HepG2 (cell line): ENCODE data around the gene CCDC77. TPM values are rescaled to one million over a fixed set of nuclear protein-coding genes. Genes with fewer than 3 reads are reported as not detected.

Experiments used
- ATAC-seq: fragments of 200-7000 bp; cut with Tn5 transposase; 3 replicates; pipeline ENCODE4 v1.9.1; 2020; ENCODE audit warnings: mild to moderate bottlenecking, moderate library complexity
- BruUV-seq: library from RNA; stranded (reverse); fragments of 400-500 nt; replicated peaks from 2 replicates; lab custom pipeline; 2021; lab: Mats Ljungman, UMichigan
- CTCF ChIA-PET: fragments of 300-600 bp; formaldehyde crosslinking; extraction: SDS; loops from one replicate; lab custom pipeline; 2021; ENCODE audit warnings: low total read pairs, inconsistent platforms, low intra/inter-chr PET ratio; lab: Yijun Ruan, JAX
- POLR2A ChIA-PET: fragments of 350-600 bp; sonication (Branson Sonifier 250); formaldehyde crosslinking; loops from one replicate; lab custom pipeline; 2020; ENCODE audit warnings: antibody characterized with exemption, inconsistent platforms; lab: Yijun Ruan, JAX
- DNase-seq: peaks from one replicate; pipeline ENCODE4 v3.0.0-alpha.2; 2015; ENCODE audit warnings: low spot score
- FAIRE-seq: peaks from 3 replicates; lab custom pipeline; 2011; peaks lifted over from hg19 to GRCh38; lab: Jason Lieb, UNC
- H2AFZ ChIP-seq: one replicate; pipeline ENCODE4 v1.6.1; 2011; ENCODE audit warnings: low read length, inconsistent platforms
- H3K27ac ChIP-seq: fragments of 300-600 bp; 3 replicates; pipeline ENCODE4 v1.8.0; 2011; ENCODE audit warnings: mixed run types, mild to moderate bottlenecking, mixed read lengths, low read length, inconsistent platforms; ENCODE audit not compliant: insufficient read depth; ENCODE audit errors: extremely low read length
- H3K27me3 ChIP-seq, 2 experiments: fragments of 200-600 bp in 1 of 2; 2 replicates in 1 of 2; 3 replicates in 1 of 2; pipeline versions ENCODE4 v1.6.0 to v1.8.0; 2011; ENCODE audit warnings: low read length in 2 of 2, mild to moderate bottlenecking in 2 of 2, moderate library complexity in 2 of 2, inconsistent platforms in 1 of 2; ENCODE audit not compliant: insufficient read depth in 2 of 2, control insufficient read depth in 1 of 2
- H3K36me3 ChIP-seq, 2 experiments: fragments of 200-600 bp in 1 of 2; replicated peaks in 1 of 2; 2 replicates in 1 of 2; 3 replicates in 1 of 2; pipeline versions ENCODE4 v1.5.1 to v1.8.0; 2011; ENCODE audit warnings: low read length in 2 of 2, inconsistent platforms in 1 of 2; ENCODE audit not compliant: insufficient read depth in 2 of 2, control insufficient read depth in 1 of 2
- H3K4me1 ChIP-seq: 2 replicates; pipeline ENCODE4 v1.5.1; 2012; ENCODE audit warnings: low read length, inconsistent platforms; ENCODE audit not compliant: insufficient read depth
- H3K4me2 ChIP-seq: 2 replicates; pipeline ENCODE4 v1.6.0; 2011; ENCODE audit warnings: low read depth, low read length, inconsistent platforms
- H3K4me3 ChIP-seq, 3 experiments: fragments of 200-600 bp in 1 of 3; sonication (generic), shearing (Covaris generic) in 1 of 3; replicated peaks in 1 of 3; 2 replicates each; pipeline ENCODE4 v1.5.1; 2011 to 2016; ENCODE audit warnings: low read length in 3 of 3, inconsistent platforms in 2 of 3, low read depth in 2 of 3, mild to moderate bottlenecking in 2 of 3, control low read depth in 1 of 3, mixed read lengths in 1 of 3; ENCODE audit not compliant: insufficient read depth in 1 of 3
- H3K79me2 ChIP-seq: one replicate; pipeline ENCODE4 v1.6.1; 2011; ENCODE audit warnings: low read length, inconsistent platforms; ENCODE audit not compliant: insufficient read depth
- H3K9ac ChIP-seq: 2 replicates; pipeline ENCODE4 v1.6.0; 2011; ENCODE audit warnings: mild to moderate bottlenecking, low read depth, low read length, inconsistent platforms; ENCODE audit not compliant: insufficient read depth
- H3K9me3 ChIP-seq: 2 replicates; pipeline ENCODE4 v1.5.1; 2012; ENCODE audit warnings: mild to moderate bottlenecking, low read length
- H4K20me1 ChIP-seq: 2 replicates; pipeline ENCODE4 v1.6.0; 2011; ENCODE audit warnings: inconsistent platforms, mild to moderate bottlenecking, low read length, moderate library complexity; ENCODE audit not compliant: insufficient read depth
- AHR ChIP-seq: IDR thresholded peaks from 2 replicates; pipeline ENCODE4 v1.6.1; 2018; ENCODE audit warnings: missing genetic modification reagents, missing compliant biosample characterization
- ARID2 ChIP-seq: sonication (generic); formaldehyde crosslinking; IDR thresholded peaks from 2 replicates; pipeline ENCODE4 v1.8.1; 2022; ENCODE audit warnings: mild to moderate bottlenecking, missing genetic modification reagents, borderline replicate concordance
- BHLHE40 ChIP-seq: IDR thresholded peaks from 2 replicates; pipeline ENCODE4 v1.6.1; 2011; ENCODE audit warnings: low read length, improper control_type of control experiment
- FOSL1 ChIP-seq: sonication (generic); formaldehyde crosslinking; IDR thresholded peaks from 2 replicates; pipeline ENCODE4 v1.9.0; 2021; ENCODE audit warnings: missing genetic modification reagents, borderline replicate concordance
- HNF4A ChIP-seq: sonication (generic); formaldehyde crosslinking; IDR thresholded peaks from 2 replicates; pipeline ENCODE4 v1.4.0; 2020; ENCODE audit warnings: missing genetic modification reagents
- HNF4G ChIP-seq, 2 experiments: sonication (generic) in 1 of 2; formaldehyde crosslinking in 1 of 2; IDR thresholded peaks; 2 replicates each; pipeline versions ENCODE4 v1.4.0 to v1.6.1; 2011 to 2020; ENCODE audit warnings: borderline replicate concordance in 2 of 2, low read depth in 2 of 2, mild to moderate bottlenecking in 2 of 2, low read length in 1 of 2, missing genetic modification reagents in 1 of 2, moderate library complexity in 1 of 2
- HOXA3 ChIP-seq: sonication (generic); formaldehyde crosslinking; IDR thresholded peaks from 2 replicates; pipeline ENCODE4 v1.5.0; 2020; ENCODE audit warnings: missing genetic modification reagents
- MYC ChIP-seq: sonication (generic); formaldehyde crosslinking; IDR thresholded peaks from 2 replicates; pipeline ENCODE4 v1.9.0; 2021; ENCODE audit warnings: missing genetic modification reagents, borderline replicate concordance
- MYPOP ChIP-seq: sonication (generic); formaldehyde crosslinking; IDR thresholded peaks from 2 replicates; pipeline ENCODE4 v1.8.1; 2023; ENCODE audit warnings: mild to moderate bottlenecking, moderate library complexity, missing genetic modification reagents
- NR1H2 ChIP-seq: sonication (generic); formaldehyde crosslinking; IDR thresholded peaks from 2 replicates; pipeline ENCODE4 v1.8.1; 2022; ENCODE audit warnings: low read depth, missing genetic modification reagents, borderline replicate concordance
- REPIN1 ChIP-seq: sonication (generic); formaldehyde crosslinking; IDR thresholded peaks from 2 replicates; pipeline ENCODE4 v1.8.0; 2022; ENCODE audit warnings: missing genetic modification reagents, low read depth, mild to moderate bottlenecking, borderline replicate concordance
- SALL1 ChIP-seq: sonication (generic); formaldehyde crosslinking; IDR thresholded peaks from 2 replicates; pipeline ENCODE4 v1.8.0; 2022; ENCODE audit warnings: mild to moderate bottlenecking, missing genetic modification reagents
- ZNF891 ChIP-seq: sonication (generic); formaldehyde crosslinking; IDR thresholded peaks from 2 replicates; pipeline ENCODE4 v1.5.0; 2020; ENCODE audit warnings: mild to moderate bottlenecking, missing genetic modification reagents
- WGBS: methylation state at CpG from one replicate; pipeline ENCODE4 v1.1.6; 2017; ENCODE audit warnings: low lambda C conversion rate; 5-methylcytosine and 5-hydroxymethylcytosine counted together
- in situ Hi-C: cut with HindIII; loops from 2 replicates; pipeline ENCODE4 v1.10.0; 2017; ENCODE audit warnings: low pct_unique_long_range_greater_than_20kb; ENCODE audit not compliant: extremely low pct_ligation_motif_present
- intact Hi-C: fragments of 100-400 bp; cut with micrococcal nuclease; formaldehyde crosslinking; loops from one replicate; pipeline ENCODE4 v1.10.0; 2022; ENCODE audit not compliant: unreplicated experiment
- polyA plus RNA-seq, 8 experiments: library from polyadenylated mRNA; depleted of rRNA in 3 of 8; stranded (reverse) in 7 of 8; unstranded in 1 of 8; fragments of >200 nt; fragmentation: Illumina TruSeq in 4 of 8; extraction: Trizol in 4 of 8; gene quantifications; 2 replicates each; pipeline versions ENCODE4 v1.2.1 to v1.2.3, GENCODE V29; 2011 to 2016; ENCODE audit warnings: low read depth in 4 of 8, missing spikeins in 1 of 8, mixed read lengths in 1 of 8; ENCODE audit not compliant: insufficient read depth in 1 of 8
- total RNA-seq, 5 experiments: library from RNA; depleted of rRNA; stranded (reverse); fragments of >200 nt; fragmentation: Illumina TruSeq; extraction: Trizol; gene quantifications; 2 replicates each; pipeline ENCODE4 v1.2.3, GENCODE V29; 2016; ENCODE audit warnings: low read depth in 1 of 5
- TF ChIP-seq, protein P1 (sequence below): sonication (generic); formaldehyde crosslinking; IDR thresholded peaks from 2 replicates; pipeline ENCODE4 v1.4.0; 2020; ENCODE audit warnings: missing genetic modification reagents
- TF ChIP-seq, protein P2 (sequence below): sonication (generic); formaldehyde crosslinking; IDR thresholded peaks from 2 replicates; pipeline ENCODE4 v1.4.0; 2020; ENCODE audit warnings: missing genetic modification reagents
- TF ChIP-seq, protein P3 (sequence below): IDR thresholded peaks from 2 replicates; pipeline ENCODE4 v1.6.1; 2012; ENCODE audit warnings: inconsistent platforms
- TF ChIP-seq, protein P4 (sequence below): IDR thresholded peaks from 2 replicates; pipeline ENCODE4 v1.6.1; 2016; ENCODE audit warnings: missing compliant biosample characterization, missing genetic modification reagents, borderline replicate concordance

CCDC77 gene
- total and polyA plus RNA-seq, 2 of the 13 experiments (the other 11 are each of a cell fraction or from before 2014, with no cell fraction given) = 6.4 to 16.4 TPM

- ATAC-seq (peak; percentile 22; the same call in 2 of the 3 replicates), DNase-seq (peak; percentile 5), FAIRE-seq (no peak)
- BruUV-seq = TSS peak; percentile 44
- TF ChIP-seq NR1H2 (CRISPR knock-in tag) (no peak), BHLHE40 (peak; percentile 57; the same call in 1 of the 2 replicates), SALL1 (peak; percentile 48; the same call in 1 of the 2 replicates), FOSL1 (CRISPR knock-in tag) (no peak), REPIN1 (CRISPR knock-in tag) (0 out of 2 replicates have a peak, but pooled peaks have one; percentile 44), HOXA3 (CRISPR knock-in tag) (peak; percentile 18; the same call in 1 of the 2 replicates), HNF4G (IDR thresholded peaks at IDR 0.05; ENCODE audit: borderline replicate concordance, low read depth, low read length) (0 out of 2 replicates have a peak, but pooled peaks have one; percentile 11), HNF4G (CRISPR knock-in tag; IDR thresholded peaks at IDR 0.05; ENCODE audit: borderline replicate concordance, low read depth) (no peak), MYPOP (CRISPR knock-in tag) (0 out of 2 replicates have a peak, but pooled peaks have one; percentile 26), AHR (CRISPR knock-in tag) (no peak), MYC (CRISPR knock-in tag) (peak; percentile 18; the same call in 1 of the 2 replicates), ZNF891 (0 out of 2 replicates have a peak, but pooled peaks have one; percentile 52), ARID2 (CRISPR knock-in tag) (0 out of 2 replicates have a peak, but pooled peaks have one; percentile 36), HNF4A (peak; percentile 51; the same call in 1 of the 2 replicates)
- TF ChIP-seq, protein P1, sequence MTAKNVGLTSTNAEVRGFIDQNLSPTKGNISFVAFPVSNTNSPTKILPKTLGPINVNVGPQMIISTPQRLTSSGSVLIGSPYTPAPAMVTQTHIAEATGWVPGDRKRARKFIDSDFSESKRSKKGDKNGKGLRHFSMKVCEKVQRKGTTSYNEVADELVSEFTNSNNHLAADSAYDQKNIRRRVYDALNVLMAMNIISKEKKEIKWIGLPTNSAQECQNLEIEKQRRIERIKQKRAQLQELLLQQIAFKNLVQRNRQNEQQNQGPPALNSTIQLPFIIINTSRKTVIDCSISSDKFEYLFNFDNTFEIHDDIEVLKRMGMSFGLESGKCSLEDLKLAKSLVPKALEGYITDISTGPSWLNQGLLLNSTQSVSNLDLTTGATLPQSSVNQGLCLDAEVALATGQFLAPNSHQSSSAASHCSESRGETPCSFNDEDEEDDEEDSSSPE (CRISPR knock-in tag) = 0 out of 2 replicates have a peak, but pooled peaks have one; percentile 26
- TF ChIP-seq, protein P2, sequence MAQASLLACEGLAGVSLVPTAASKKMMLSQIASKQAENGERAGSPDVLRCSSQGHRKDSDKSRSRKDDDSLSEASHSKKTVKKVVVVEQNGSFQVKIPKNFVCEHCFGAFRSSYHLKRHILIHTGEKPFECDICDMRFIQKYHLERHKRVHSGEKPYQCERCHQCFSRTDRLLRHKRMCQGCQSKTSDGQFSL = no peak
- TF ChIP-seq, protein P3, sequence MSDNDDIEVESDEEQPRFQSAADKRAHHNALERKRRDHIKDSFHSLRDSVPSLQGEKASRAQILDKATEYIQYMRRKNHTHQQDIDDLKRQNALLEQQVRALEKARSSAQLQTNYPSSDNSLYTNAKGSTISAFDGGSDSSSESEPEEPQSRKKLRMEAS = peak; percentile 82
- TF ChIP-seq, protein P4, sequence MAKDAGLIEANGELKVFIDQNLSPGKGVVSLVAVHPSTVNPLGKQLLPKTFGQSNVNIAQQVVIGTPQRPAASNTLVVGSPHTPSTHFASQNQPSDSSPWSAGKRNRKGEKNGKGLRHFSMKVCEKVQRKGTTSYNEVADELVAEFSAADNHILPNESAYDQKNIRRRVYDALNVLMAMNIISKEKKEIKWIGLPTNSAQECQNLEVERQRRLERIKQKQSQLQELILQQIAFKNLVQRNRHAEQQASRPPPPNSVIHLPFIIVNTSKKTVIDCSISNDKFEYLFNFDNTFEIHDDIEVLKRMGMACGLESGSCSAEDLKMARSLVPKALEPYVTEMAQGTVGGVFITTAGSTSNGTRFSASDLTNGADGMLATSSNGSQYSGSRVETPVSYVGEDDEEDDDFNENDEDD (CRISPR knock-in tag) = peak; percentile 62; the same call in 1 of the 2 replicates
- CTCF ChIA-PET = no interaction called here
- Histone ChIP-seq H3K4me2 (peak overlapping the region; percentile 58), H3K27ac (no peak overlapping the region), H3K79me2 (no peaks in the 10 kb centered on the region), H3K36me3 (no peaks in the 10 kb centered on the region), H3K27me3 (peaks cover 4 to 38% of the 10 kb centered on the region in 2 experiments), H4K20me1 (no peaks in the 10 kb centered on the region), H3K9ac (no peak overlapping the region), H2AFZ (no peak overlapping the region), H3K9me3 (no peaks in the 10 kb centered on the region), H3K4me1 (peaks cover 27% of the 10 kb centered on the region), H3K4me3 (no peak overlapping the region)
- intact Hi-C loops (no loop called here), in situ Hi-C loops (no loop called here)
- POLR2A ChIA-PET = no interaction called here
- 27% methylated on average over 13 of the region's 13 CpGs for WGBS
Measured at GRCh38 chr12:461425-461824, 60.0 kb downstream of the CCDC77 start.
